GM19351 (cell line): Measurements from ENCODE around the gene CSRP2.
A peak's percentile ranks its signal among the peaks of the same experiment; 100 is the strongest.

ENCODE experiments used
- ATAC-seq: cut with Tn5 transposase; IDR thresholded peaks from one replicate; pipeline ENCODE4 v1.9.1; 2021; ENCODE audit warnings: mild to moderate bottlenecking, moderate library complexity; ENCODE audit not compliant: unreplicated experiment

The CSRP2 gene

DNA sequence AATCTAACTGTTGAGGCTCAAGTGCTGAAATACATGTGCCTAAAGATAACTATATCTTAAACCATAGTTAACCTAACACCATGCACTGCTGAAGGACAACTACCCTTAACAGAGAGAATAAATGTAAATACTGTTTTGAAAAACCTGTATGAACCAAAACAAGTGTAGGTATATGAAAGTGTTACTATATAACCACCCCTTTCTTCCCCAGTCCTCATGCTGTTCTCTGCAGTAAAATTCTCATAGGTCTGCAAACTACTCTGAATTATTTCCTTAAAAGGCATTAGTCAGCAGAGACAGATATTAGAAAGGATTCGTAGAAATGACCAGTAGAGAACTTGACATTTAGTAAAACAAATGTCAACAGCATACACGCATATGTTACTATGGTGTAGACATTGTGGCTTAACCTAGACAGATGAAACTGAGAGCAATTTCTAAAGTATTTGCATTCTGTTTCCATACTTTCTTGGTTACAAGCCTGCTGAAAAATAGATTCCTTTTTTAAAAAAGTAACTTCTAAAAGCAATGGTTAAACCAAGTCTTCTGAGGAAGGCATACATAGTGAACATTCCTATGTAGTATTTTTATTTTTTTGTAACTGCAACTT, 13.9 kb downstream of the CSRP2 start:
- peak; percentile 80 for ATAC-seq

DNA sequence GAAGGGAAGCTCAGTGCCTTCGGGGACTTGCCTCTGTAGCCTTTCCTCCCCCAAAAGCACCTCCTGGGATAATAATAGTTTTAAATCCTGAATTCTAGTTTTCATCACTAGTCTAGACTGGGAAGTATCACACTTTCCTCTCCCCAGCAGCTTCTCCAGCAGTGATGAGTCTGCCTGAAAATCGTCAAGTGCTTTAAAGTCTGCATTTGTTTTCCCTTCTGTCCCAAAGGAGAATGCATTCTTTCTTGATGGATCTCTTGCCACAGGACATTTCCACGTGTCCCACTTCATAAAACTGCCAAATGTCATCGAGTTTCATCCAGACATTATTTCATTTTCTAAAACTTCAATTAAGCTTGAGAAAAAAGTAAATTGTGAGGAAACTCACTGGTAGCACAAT, 15.0 kb downstream of the CSRP2 start:
- no peak for ATAC-seq

DNA sequence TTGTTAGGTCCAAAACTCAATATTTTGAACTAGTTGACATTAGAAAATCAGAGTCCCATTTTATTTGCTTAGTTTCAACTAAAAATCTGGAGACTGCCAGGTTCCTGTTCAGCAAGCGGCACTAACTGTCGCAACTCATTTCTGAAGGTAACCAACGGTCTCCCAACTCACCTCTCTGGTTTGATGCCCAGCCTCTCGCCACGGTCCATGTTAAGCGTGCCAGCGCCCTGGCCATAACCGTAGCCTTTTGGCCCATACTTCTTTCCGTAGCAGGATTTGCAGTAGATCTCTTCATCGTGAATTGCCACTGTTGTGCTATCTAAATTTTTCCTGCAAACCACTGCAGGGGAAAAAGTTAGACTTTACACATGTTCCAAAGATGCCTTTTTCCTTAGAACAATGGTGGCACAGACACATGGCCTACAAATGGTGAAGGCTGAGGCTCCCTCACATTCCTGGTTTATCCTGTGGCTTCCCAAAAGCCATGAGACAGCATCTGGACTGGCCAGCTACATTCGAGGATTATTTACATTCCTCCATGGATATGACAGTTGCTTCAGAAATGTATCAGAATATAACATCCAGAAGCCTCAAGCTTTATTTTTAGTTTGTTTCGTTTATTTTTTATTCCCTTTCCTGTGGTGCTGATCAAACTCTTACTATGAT, 15.7 kb downstream of the CSRP2 start:
- ATAC-seq: no peak

DNA sequence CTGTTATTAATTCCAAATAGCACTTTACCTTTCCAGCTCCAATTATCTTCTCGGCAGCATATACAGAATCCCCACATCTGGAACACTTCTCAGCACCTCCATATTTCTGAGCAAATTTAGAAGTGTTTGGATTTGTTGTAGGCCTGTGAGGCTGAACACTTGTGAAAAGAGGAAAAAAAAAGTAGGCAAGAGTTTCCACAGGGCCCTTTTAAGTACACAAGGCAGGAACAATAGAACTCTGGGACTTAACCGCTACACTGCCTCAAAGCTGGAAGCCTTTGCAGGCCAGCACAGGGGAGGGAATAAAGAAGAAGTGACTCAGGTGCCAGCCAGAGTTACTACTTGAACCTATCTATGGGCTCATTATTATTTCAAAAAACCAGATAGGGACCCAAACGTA, 18.6 kb downstream of the CSRP2 start:
- no peak for ATAC-seq

DNA sequence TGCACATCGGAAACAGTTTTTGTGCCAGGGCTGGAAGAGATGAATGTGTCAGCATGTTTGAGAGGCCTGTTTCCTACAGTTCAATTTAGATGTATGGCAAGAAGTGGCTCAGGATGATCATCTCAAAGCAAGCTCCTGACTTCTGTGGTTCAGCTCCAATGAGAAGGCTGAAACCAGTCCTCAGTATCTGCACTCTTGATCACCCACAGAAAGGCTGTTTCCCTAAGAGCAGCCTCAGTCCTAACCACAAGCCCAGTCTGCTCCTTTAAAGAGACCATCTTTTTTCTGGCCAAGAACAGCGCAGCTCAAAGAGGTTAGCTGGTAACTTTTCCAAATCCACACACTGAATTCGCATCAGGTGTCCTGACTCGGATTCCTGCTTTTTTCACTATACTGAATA, 19.2 kb downstream of the CSRP2 start:
- ATAC-seq: no peak

DNA sequence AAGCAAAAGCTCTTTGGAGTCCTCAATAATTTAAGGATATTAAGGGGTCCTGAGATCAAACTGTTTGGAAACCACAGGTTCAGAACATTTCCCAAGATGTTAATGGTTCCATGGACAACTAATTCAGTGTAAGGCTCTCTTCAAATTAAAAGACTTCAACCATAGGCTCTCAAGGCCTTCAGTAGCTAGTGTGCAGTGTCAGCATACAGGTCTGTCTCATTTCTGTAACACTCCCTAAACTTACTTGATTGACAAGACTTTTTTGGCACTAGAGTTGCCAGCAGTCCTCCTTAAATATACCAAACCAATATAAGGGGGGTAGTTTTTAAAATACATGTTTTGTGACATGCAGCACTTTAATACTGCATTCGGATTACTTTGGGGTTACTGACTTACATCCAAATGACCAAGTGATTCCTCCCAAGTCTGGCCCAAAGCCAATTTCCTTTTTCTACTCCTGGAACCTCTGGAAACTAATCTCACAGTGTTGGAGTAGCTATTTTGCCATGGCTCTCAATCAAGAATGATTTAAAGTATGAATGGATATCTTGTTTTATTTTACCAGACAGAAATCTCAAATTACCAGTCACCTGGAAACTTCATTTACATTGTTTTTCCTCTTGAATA, 22.7 kb downstream of the CSRP2 start:
- no peak for ATAC-seq

DNA sequence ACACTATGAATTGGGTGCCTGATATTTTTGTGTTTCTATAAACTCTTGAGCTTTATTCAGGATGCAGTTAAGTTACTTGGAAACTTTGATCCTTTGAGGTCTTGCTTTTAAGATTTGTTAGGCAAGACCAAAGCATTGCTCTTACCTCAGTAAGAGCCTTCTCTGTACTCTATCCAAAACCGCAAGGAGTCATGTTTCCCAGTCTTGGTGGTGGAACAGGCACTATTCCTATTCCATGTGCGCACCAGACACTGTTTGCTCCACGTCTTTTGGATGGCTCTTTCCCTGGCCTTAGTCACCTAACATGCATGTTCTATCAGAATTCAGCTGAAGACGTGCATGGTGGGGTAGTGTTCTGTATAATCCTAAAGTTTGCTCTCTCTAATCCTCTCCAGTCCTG, 23.5 kb downstream of the CSRP2 start:
- ATAC-seq: no peak

DNA sequence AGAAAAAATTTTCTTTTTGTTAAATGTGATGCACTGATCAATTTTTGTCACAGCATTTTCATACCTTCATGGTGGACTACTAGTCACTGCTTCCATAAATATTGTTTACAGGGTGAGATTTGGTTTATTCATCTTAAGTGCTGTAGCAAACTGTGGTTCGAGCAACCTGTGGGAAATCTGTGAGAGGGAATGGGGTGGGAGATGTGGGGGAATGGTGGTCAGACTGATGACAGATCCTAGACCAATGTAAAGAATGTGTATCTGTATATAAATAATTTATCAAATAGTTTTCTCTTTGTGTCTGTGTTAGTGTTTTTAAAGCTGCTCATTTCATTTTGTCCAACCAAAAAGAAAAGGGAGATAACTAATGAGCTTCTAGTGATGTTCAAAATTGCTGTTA, 26.7 kb downstream of the CSRP2 start:
- ATAC-seq: no peak

DNA sequence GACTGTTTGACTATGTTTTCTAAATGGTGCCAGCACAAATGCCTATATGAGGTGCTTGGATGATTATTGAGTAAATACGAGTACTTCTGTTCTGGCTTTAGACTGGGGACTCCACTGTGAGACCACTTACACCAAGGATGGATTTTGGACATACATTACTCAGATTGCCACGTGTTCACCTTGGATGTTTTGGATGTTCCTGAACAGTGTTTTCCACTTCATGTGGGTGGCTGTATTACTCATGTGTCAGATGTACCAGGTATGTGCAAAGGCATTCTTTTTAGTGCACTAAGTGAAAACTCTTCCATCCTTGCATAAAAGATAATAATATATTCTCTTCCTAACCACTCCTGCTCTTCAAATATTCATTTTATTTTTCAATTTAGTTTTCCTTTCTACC, 30.7 kb downstream of the CSRP2 start:
- no peak for ATAC-seq

DNA sequence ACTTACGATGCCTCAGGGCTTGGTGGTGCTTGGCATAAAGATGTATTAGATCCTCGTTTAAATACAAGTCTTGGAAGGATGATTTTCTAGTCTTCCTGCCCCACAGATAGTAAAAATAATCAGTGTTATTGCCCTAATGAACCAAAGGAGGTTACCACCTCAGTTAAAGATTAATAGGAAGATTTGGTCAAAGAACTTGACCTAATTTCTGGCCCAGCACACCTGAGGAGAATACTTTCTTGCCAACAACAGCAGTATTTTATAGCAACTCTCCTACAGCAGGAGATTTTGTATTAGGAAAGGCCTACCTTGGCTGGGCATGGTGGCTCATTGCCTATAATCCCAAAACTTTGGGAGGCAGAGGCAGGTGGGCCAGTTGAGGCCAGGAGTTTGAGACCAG, 31.6 kb downstream of the CSRP2 start:
- ATAC-seq: no peak

DNA sequence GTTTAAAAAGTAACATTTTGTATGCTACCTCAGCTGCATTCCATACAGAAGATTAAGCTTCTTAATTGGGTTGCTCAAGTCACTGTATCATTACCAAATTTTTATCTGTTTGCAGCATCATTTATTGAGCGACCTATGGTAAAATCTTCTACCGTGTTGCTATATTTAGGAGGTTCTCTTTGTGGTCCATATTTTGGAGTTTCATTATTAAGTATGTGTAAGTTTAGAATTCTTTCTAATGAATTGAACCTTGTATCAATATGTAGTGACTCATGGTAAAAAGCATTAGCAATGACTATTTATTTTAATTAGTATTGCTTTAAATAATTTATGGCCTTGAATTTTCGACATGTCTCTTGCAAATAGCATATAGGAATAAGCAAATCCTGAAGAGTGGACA, 42.2 kb downstream of the CSRP2 start:
- ATAC-seq: peak; percentile 75

DNA sequence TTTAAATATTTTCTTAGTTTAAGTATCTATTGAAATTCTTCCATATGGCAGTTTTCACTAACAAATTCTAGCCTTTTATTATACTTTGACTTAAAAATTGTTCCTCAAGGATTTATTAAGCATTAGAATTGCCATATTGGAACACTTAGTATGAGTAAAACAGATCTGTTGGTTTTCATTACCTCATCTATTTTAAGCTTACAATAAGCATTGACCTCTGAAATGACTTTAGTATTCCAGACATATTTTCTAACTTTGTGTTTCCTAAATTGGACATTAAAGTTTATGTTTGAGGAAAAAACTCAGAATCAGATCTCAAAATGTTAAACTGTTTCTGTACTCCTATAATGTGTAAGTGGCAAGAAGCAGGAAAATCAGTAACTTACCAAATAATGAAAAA, 48.4 kb downstream of the CSRP2 start:
- ATAC-seq: no peak

DNA sequence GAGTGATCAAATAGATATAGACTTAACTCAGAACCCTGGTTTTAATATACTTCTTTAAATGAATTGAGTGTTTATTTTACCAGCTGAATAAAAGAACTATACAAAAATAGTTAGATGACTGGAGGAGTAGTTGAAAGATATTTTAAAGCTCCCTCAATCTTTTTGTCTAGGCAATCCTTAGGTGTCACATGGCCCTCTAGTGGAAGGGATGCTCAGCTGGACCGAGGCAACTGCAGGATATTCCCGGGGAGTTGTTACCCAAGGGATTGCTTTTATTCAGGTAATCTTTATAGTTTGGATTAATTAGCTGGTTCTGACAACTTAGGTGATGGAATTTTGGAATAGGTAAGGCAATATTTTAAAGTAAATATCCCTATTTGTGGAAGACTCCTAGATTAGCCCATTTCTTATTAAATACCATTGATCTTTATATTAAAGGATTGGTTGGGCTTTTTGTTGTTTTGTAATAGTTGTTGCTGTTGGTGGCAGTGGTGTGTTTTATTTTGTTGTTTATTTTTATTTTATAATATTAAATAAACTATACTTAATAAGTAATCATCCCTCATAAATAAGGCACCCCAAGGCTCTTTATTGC, 57.8 kb downstream of the CSRP2 start:
- ATAC-seq: no peak

DNA sequence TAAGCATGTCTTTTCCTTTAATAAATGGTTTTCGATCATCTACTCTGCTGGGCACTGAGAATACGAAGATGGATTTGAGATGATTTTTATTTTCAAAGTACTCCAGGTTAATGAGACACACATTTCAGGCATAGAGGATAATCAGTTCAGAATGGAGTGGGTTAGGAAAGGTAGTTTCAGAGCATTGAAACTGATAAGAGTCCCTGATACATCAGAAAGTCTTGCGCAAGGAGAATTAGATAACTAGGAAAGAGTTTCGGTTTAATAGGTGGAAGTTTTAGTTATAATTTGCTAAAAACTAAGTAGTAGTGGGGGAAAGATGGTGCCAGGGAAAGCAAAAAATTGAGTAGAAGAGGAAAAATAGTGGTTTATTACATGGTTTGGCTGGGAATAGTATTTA, 64.8 kb downstream of the CSRP2 start:
- ATAC-seq: no peak

DNA sequence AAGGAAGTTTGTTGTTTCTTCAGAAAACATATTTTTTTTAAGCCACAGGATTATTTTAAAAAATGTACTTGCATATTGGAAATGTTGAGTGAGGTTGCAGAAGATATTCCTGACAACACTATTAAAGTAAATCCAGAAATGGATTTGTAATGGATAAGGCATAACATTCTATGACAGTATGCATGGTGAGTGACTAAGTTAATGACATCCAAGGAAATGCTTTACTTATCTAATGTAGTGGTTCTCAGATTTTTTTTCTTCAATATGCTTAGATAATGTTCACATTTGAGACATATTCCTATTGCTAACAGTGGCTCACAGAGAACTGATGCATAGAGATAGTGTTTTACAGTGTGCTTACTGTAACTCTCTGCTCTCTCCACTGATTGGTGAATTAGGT, 65.6 kb downstream of the CSRP2 start:
- ATAC-seq: no peak

DNA sequence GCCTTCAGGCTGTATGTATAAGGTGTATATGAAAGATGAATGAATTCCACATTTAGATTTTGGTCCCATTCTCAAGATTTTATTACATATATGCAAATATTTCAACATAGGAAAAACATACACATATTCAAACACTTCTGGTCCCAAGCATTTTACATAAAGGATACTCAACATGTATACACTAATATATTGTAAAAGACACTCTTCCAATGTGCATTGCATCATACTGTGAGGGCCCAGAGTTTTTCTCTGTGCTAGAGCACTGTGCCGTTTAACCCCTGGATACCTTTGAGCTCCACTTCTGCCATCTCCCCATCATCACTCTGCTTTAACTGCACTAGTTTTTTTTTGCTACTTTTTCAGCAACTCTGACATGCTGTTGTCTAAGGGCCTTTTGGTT, 66.8 kb downstream of the CSRP2 start:
- no peak for ATAC-seq

DNA sequence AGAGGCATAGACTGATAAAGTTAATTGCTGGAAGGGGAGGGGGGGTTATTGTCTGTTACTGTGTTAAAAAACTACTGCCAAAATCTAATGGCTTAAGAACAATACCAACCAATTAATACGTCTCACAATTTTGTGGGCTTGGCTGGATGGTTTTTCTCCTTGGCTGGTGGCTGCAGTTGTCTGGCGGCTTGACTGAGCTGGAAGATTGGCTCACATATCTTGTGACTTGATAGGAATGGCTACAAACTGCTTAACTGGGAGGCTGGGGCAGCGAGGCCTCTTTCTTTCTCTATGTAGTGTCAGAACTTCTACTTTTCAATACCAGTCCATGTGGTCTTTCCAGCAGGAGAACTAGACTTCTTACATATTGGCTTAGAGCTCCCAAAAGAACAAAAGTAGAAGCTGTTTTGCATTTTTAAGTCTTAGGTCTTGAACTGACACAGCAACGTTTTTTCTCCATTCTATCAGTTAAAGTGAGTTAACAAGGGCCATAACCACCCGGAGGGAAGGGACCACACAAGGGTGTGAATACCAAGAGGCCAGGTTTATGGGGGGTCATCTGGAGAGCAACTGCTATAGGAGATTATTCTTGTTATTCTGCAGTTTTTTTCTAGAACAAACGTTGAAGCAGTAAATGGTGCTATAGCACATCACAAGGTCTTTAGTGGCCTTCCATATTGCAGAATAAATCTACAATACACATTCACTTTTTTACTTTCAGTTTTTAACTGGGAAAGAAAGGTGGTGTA, 68.0 kb downstream of the CSRP2 start:
- ATAC-seq: no peak
